Measurements from ENCODE around the gene TP53I11.

Gene TP53I11

GRCh38 chr11:44950625-44951476 is at the start of gene TP53I11:
TP53I11 (minus strand) TSS chr11:44950883; CDS start chr11:44938335, 12,548 bp downstream.
- DNase-seq = peak; percentile 74

GRCh38 chr11:44999068-44999467 is 48.4 kb upstream of the TP53I11 start:
- DNase-seq = no peak

- DNase-seq = no peak
Observed at GRCh38 chr11:44998051-44998450, 47.4 kb upstream of the TP53I11 start.

GRCh38 chr11:44997566-44997965 is 46.9 kb upstream of the TP53I11 start:
- DNase-seq = no peak

- no peak for DNase-seq
Observed at GRCh38 chr11:44994753-44995152, 44.1 kb upstream of the TP53I11 start.

- DNase-seq = no peak
Observed at GRCh38 chr11:44993971-44994704, 43.5 kb upstream of the TP53I11 start.

GRCh38 chr11:44992774-44993173 is 42.1 kb upstream of the TP53I11 start:
- no peak for DNase-seq

- DNase-seq = no peak
Observed at GRCh38 chr11:44992181-44992582, 41.5 kb upstream of the TP53I11 start.

- DNase-seq = no peak
Observed at GRCh38 chr11:44990665-44991064, 40.0 kb upstream of the TP53I11 start.

GRCh38 chr11:44989831-44990566 is 39.3 kb upstream of the TP53I11 start:
- no peak for DNase-seq

GRCh38 chr11:44988981-44989635 is 38.4 kb upstream of the TP53I11 start:
- DNase-seq = no peak

- DNase-seq = no peak
Observed at GRCh38 chr11:44988111-44988510, 37.4 kb upstream of the TP53I11 start.

GRCh38 chr11:44987506-44987905 is 36.8 kb upstream of the TP53I11 start:
- no peak for DNase-seq

- no peak for DNase-seq
Observed at GRCh38 chr11:44986315-44986714, 35.6 kb upstream of the TP53I11 start.

- no peak for DNase-seq
Observed at GRCh38 chr11:44985721-44986120, 35.0 kb upstream of the TP53I11 start.

- no peak for DNase-seq
Observed at GRCh38 chr11:44983786-44984185, 33.1 kb upstream of the TP53I11 start.

GRCh38 chr11:44982496-44983062 is 31.9 kb upstream of the TP53I11 start:
- no peak for DNase-seq

- DNase-seq = no peak
Observed at GRCh38 chr11:44980533-44981427, 30.1 kb upstream of the TP53I11 start.

GRCh38 chr11:44979543-44980399 is 29.1 kb upstream of the TP53I11 start:
- no peak for DNase-seq

- DNase-seq = no peak
Observed at GRCh38 chr11:44978961-44979331, 28.3 kb upstream of the TP53I11 start.

Data from CD4-positive, alpha-beta T cell treated with Interleukin-15 for 1 hour (primary cell).